ENCODE data around the gene SCO2. TPM values are rescaled to one million over a fixed set of nuclear protein-coding genes. Genes with fewer than 3 reads are reported as not detected.

SCO2 gene
- total and polyA plus RNA-seq, 2 of the 4 experiments (the other 2 are of a cell fraction), result 1.3 to 1.9 TPM

- TF ChIP-seq SMC3 (IDR thresholded peaks at IDR 0.05; ENCODE audit: low read depth, low read length) (no peak), RAD21 (IDR thresholded peaks at IDR 0.05; ENCODE audit: low read length) (no peak)
These were observed 38.2 kb upstream of the SCO2 start (continued) for GRCh38 chr22:50563413-50564160.
